Spleen (tissue), 7 donors: ENCODE data around the gene OTUD6A.

ENCODE experiments used
- POLR2AphosphoS5 ChIP-seq, 3 donors: sonication (generic); formaldehyde crosslinking; IDR thresholded peaks; one replicate each; pipeline ENCODE4 v1.5.1; 2017; ENCODE audit warnings: antibody characterized with exemption in 3 of 3
- TF ChIP-seq, protein P1 (sequence below), 11 experiments: fragments of 200-600 bp in 7 of 11; fragments of 450-650 bp in 4 of 11; sonication (generic) in 4 of 11; IDR thresholded peaks in 8 of 11; conservative IDR thresholded peaks in 3 of 11; 1 replicate in 7 of 11; 2 replicates in 4 of 11; pipeline versions ENCODE4 v1.4.0 to v1.8.0; 2016 to 2021; ENCODE audit warnings: antibody characterized with exemption in 11 of 11, inconsistent platforms in 4 of 11, mild to moderate bottlenecking in 1 of 11
- donor health status: DM: no; HTN: no; CAD: no; lungs with moderate emphysema.
- donor health status: DM: no; HTN: no; CAD: no.
- donor health status: DM: no; HTN: no; CAD: no.

DNA sequence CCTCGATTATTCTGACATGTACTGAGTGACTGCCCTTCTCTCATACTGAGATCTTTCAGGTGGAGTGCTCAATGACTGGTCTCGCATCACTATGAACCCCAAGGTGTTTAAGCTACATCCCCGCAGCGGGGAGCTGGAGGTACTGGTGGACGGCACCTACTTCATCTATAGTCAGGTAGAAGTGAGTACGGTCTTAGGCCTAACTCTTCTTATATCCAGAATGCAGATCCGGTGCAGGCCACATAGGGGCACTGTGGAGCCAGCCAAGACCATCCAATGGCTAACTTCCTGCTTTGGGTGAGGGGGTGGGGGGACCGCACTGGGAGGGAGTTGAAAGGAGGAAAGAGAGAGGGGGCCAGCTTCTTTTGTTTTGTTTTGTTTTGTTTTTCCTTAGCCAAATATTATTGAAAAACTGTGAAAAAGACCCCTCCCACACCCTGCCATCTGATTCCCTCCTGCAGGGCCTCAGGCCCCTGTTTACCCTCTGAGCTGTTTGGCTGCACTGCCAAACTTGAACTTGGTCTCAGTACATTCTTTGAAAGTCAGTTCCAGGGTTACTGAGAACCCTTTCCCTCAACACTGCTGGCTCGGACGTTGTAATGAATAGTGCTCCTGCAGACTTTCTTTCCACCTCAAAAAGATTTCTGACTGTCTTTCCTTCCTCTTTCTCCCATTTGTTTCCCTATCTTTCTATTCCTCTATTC is 28.8 kb upstream of the OTUD6A start:
- TF ChIP-seq POLR2AphosphoS5 (IDR thresholded peaks at IDR 0.05) = no peak
- TF ChIP-seq, protein P1, sequence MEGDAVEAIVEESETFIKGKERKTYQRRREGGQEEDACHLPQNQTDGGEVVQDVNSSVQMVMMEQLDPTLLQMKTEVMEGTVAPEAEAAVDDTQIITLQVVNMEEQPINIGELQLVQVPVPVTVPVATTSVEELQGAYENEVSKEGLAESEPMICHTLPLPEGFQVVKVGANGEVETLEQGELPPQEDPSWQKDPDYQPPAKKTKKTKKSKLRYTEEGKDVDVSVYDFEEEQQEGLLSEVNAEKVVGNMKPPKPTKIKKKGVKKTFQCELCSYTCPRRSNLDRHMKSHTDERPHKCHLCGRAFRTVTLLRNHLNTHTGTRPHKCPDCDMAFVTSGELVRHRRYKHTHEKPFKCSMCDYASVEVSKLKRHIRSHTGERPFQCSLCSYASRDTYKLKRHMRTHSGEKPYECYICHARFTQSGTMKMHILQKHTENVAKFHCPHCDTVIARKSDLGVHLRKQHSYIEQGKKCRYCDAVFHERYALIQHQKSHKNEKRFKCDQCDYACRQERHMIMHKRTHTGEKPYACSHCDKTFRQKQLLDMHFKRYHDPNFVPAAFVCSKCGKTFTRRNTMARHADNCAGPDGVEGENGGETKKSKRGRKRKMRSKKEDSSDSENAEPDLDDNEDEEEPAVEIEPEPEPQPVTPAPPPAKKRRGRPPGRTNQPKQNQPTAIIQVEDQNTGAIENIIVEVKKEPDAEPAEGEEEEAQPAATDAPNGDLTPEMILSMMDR (IDR thresholded peaks at IDR 0.05 in 8 of 11, conservative IDR thresholded peaks at IDR 0.05 in 3 of 11) = peak in 9 of 11 experiments; percentile 6 to 54 (median 35)
